Measurements from ENCODE around the gene CFAP74.
"Not testable (repeated sequence)": the region's sequence is repeated elsewhere in the genome, so short reads cannot be mapped to it uniquely, and the experiment has no call there.

The CFAP74 gene

DNA sequence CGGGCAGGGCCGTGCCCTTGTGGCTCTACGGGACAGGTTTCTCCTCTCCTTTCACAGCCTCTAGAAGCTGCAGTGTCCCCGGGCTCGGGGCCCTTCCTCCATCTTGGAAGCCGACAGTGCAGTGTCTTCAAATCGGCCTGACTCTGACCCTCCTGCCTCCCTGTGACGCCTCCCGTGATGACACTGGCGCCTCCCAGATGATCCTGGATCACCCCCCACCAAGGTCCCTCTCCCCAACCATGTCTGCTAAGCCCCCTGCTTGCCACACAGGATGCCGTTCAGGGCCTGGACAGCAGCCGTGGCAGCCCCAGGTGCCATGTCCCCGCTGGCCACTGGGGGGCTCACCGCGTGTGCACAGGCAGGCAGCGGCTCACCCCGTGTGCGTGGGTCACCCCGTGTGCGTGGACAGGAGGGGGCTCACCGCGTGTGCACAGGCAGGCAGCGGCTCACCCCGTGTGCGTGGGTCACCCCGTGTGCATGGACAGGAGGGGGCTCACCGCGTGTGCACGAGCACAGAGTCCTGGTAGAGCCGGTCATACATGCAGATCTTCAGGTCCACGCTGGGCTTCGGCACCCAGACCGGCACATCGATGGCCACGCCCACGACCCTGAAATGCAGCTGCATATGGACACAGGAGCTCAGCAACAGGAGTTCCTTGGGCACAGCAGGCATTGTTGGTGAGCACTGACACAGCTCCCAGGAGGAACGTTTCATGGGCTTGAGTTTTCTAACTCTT, 59.6 kb downstream of the CFAP74 start:
- peak; percentile 32 for DNase-seq

DNA sequence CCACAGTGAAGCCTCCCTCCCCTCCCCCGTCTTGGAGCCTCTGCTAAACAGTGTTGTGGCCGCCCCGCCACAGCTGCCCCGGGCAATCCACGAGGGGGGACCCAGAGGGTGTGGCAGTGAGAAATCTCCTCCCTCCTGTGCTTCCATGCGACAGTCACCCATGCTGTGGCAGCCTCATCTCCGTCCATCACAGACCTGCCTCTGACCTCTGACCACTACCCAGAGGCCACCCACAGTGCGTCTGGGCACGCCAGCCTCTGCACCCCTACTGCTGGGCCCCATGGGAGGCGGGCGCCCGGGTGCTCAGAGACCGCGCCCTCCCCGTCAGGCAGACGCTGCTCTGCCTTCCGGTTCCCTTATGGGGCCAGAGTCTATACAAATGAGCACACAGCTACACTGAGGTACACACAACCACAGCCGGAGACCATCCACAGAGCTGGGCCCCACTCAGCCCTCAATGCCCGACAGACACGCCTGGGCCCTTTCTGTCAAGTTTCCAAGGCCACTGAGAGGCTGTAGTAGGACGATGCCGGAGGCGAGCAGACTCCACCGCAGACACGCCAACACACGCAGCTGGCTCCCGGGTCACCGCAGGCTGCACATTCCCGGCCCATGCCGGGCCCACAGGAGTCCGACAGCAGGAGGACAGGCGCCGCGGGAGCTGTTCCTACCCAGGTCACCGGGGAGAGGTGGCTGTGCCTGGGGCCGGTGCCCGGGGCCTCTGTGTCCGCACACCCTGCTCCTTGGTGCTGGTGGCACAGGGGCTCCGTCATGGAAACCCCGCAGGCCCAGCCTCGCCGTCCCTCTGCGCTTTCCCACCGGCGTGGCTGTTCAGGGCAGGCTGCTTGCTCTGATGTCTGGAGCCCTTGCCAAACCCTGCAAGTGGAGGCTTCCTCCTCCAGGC, 60.6 kb downstream of the CFAP74 start:
- DNase-seq: no peak

DNA sequence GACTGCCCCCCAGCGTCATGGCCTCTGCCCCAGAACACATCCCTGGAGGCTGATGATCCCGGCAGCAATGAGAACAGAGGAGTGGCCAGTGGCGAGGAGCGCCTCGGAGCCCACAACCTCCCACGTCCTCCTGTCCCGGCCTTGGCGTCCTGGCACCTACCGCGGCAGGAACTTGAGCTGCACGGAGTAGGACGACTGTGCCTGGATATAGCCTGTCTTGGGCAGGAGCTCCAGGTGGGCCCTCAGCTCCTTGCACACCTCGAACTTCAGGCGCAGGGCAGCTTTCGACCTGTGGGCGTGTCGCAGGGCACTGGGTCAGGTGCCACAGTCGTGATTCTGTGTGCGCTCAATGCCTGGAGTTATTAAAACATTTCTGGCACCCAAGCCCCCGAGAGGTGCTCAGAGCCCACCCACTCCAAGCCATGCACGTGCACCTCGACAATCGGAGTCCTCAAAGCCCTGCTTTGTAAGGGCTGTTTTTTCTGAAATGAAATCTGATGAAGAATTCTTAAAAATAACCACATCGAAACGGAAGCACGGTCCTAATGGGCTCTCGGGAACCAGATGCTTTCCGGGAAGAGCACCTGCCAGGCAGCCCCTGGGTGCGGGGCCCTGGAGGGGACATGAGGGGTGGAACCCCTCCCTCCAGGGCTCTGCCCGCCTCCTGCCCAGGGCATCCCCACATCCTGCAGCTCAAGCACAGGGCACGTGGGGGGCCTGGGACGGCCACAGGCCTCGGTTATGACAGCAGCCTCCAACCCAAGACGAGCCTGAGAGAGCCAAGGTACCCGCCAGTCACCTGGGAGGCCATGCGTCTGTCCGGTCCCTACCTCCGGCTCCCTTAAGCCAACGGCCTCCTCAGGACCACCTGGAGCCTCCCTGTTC, 61.5 kb downstream of the CFAP74 start:
- DNase-seq: no peak

DNA sequence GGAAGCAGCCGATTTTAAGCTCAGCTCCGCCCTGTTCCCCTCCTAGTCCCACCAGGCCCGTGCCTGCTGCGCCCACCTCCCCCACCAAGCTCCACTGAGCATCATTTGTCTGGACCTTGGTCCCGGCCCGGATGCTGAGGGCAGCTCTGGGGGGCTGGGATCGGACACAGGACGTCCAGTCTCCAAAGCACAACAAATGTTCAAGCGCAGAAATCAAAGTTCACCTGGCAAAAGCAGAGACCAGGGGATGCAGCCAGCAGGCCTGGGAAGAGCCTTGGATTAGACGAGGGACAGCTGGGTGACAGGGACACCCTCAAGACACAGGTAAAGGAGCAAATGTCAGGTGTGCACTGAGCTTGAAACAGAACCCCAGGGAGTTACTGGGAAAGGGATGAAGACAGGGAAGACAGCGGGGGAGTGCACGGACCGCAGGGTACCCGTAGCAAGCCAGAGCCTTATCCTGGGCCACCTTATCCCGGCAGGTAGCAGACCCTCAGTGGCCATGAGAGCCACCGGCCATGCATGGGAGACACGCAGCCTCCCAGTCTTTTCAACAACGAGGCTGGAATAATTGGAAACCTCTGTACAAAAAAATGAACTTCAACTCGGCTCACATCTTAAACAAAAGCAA, 62.3 kb downstream of the CFAP74 start:
- no peak for DNase-seq

DNA sequence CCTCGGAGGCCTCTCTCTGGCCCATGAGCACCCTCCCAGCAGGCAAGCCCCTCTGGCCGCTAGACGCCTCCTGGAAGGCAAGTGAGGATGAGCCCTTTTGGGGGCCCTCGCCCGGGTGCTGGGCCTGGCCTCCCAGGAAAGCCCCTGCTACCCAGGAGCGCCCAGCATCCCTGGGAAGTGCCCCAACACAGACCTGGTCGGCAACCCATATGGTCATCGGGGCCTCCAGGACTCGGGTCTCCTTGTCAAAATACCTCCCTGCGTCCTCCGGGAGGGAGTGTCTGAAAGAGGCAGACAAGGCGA, 63.5 kb downstream of the CFAP74 start:
- DNase-seq: no peak

DNA sequence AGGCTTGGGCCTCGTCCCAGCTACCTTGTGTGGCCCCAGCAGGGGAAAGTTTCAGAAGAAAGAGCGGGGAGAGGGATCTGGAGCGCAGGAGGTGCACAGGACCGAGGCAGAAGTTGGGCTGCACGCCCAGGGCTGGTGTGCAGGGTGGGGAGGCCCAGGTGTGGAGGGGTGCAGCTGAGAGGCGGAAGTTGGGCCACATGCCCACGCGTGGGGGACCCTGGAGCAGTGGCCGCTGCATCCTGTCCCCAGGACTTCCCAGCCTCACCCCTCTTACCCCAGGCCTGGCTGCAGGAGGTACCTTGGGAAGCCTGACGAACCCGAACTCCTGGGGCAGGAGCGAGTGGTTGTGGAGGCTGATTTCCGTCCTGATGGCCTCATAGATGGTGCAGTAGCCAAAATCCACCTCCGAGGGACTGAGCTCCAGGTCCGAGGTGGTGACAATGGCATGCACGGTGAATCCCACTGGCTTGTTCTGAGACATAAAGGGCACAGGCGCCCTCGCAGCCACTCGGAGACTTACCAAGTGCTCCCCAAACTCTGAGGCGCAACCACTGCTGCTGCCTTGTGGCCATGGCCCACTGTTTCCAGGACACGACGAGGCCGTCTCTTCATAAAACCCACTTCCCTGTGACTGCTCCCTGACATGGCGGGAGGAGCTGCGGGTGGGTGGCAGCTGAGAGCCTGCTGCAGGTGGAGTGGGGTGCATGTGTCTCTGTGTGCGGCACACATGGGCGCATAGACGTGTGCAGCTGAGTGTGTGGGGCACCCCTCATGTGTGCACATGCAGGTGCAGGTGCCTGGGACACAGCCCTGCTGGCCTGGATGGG, 64.1 kb downstream of the CFAP74 start:
- DNase-seq: no peak

DNA sequence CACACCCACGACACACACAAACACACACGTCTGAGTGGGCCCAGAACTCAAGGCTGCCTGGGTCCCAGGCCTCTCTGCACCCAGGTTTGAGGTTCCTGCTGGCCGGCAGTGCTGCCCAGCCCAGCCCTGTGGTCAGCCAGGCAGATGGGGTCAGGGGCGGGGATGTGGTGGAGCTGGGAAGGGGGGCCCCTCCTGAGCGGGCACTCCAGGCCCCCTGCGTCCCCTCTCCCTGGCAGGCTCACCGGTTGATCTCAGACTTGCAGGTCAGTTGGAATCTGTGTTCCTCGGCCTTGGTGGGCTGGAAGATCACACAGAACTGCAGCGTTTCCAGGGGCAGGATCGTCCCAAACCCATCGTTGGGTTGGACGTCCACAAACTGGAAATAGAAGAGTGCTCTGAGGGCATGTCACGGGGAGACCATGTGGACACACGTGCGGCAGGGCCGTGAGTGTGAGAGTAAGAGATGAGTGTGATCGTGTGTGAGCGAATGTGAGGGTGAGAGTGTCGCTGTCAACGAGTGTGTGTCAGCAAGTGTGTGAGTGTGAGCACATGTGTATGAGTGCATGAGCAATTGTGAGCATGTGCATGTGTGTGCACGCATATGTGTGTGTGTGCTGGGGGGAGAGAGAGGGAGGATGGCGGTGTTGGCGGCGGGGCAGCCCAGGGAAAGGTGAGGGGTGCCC, 64.8 kb downstream of the CFAP74 start:
- no peak for DNase-seq

DNA sequence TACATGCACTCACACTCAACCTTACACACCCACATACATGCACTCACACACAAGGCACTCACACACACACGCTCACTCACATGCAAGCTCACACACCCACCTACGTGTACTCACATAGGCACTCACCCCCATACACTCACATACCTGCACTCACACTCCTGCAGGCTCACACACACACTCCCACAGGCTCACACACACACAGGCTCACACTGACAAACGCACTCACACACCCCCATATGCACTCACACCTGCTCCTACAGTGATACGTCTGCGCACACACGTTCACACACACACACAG, 65.4 kb downstream of the CFAP74 start:
- DNase-seq: no peak

DNA sequence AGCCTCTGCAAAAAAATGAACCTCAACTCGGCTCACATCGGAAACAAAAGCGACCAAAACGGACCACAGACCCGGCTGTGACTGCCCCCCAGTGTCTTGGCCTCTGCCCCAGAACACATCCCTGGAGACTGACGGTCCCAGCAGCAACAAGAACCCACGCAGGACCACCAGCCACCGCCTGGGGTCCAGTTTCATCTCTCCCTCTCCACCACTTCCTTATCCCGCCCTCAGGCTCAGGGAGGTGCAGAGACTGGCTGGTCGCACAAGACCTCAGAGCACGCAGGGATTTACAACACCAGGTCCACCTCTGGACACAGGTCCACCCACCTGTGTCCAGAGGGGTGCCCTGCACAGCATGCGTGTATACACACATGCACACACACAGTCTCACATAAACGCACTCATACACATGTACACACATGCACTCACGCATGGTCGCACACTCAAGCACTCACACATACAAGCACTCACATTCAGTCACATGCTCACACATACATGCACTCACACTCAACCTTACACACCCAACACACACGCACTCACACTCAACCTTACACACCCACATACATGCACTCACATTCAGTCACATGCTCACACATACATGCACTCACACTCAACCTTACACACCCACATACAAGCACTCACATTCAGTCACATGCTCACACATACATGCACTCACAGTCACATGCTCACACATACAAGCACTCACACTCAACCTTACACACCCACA, 65.9 kb downstream of the CFAP74 start:
- DNase-seq: no peak

DNA sequence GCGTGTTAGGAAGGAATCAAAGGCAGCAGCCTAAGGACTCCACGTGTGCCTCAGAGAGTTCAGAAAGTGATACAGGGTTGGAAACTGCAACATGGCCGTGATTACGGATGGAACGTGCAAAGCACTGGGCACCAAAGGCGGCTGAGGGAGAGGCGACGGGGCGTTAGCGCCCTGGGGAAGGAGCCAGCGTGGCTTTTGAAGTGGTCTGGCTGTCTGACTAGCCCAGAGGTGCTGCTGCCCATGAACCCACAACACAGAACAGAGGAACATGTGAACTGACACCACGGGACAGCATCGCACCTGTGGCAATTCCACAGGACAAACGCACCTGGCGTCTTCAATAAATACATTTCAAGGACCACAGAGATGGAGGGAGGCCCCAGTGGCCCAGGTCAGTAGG, 66.5 kb downstream of the CFAP74 start:
- no peak for DNase-seq

DNA sequence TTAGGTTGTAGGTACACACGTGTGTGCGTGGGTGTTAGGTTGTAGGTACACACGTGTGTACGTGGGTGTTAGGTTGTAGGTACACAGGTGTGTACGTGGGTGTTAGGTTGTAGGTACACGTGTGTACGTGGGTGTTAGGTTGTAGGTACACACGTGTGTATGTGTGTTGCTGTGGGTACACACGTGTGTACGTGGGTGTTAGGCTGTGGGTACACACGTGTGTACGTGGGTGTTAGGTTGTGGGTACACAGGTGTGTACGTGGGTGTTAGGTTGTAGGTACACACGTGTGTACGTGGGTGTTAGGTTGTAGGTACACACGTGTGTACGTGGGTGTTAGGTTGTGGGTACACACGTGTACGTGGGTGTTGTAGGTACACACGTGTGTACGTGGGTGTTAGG, 68.7 kb downstream of the CFAP74 start:
- not testable (repeated sequence) for DNase-seq

DNA sequence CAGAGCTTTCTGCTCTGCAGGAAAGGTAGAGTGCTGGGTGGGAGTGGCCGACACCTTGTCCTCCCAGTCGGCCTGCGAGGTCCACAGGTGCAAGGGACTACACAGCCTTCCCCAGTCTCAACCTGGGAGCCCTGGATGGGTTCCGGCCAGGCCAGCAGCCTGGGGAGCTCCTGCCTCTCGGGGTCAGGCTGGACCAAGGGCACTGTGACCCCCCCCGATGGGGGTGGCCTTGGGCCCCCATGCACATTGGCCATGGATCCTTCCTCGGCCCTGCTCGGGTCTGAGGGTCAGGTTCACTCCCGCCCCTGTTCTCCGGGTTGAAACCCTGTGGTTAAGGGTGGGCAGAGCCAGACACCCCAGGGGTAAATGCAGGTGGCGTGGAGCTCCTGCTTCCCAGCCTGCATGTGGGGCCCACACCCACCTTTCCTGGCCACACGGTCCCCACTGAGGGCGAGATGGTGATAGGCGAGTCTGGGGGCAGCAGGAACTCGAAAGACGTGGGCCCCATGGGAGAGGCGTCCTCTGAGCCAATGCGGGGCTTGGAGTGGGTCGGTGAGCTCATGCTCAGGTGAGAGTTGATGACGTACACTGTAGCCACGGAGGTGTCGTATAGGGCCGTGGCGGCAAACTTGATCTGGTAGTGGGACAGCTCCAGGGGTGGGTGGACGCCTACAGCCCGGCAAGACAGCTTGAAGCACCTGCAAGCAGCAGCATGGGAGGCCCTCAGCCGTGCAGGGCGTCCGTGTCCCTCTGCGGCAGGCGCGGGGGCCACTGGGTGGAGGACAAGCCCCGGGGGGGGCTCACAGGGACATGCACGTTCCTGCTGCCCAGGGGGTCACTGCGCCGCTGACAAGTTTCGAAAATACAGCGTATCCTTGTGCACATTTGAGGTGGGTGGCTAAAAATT, 73.7 kb downstream of the CFAP74 start:
- no peak for DNase-seq

DNA sequence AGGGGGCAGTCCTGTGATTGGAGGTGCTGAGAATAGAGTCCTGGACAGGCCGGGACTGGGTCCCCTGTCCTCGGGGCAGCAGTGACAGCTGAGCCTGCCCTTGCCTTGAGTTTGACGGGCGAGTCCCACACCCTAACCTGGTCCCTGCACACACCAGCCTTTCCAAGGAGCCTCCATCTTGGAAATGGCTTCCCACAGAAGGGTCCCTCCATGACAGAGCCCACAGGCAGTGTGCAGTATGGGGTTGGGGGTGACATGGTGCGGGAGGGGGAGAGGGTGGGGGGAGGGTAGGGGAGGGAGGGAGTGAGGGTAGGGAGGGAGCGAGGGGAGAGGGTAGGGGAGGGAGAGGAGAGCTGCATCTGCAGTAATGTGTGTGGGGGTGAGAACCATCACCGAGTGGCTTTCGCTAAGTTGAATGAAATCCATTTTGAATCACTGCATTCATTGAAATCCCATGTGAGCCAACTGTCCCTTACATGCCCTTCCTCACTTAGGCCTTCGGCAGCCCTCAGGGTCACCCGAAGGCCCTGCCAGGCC, 74.4 kb downstream of the CFAP74 start:
- no peak for DNase-seq

DNA sequence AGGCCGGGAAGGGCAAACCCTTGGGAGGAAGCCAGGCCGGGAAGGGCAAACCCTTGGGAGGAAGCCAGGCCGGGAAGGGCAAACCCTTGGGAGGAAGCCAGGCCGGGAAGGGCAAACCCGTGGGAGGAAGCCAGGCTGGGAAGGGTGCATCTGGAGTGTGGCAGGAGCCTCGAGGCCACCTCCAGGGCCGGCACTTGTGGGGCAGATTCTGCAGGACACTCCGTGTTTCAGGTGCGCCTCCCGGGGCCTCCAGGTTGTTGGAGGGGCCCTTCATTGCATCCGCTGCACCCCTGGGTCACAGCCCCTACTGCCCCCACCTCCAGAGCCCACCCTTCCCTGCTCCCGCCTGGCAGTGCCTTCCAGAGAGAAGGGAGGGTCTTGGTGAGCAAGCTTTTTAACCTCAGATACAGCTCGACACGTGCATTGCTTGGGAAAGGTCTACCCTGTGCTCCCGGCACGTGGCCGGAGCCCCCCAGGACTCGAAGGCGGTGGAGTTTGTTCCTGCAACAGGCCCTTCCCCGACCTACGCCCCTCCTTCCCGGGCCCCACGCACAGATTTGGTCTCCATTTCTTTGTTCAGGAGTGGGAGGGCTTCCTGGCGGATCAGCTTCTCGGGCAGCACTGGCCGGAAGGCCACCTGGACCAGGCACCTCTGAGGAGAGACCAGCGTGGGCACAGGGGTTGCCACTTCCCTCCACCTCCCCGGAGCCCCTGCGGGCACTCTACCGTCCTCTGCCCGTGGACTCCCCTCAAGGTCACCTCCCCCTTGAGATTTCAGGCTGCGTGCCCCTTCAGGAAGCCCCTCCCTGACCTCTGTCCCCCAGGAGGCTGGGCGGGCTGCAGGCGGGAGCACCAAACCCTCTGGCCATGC, 75.1 kb downstream of the CFAP74 start:
- DNase-seq: no peak

DNA sequence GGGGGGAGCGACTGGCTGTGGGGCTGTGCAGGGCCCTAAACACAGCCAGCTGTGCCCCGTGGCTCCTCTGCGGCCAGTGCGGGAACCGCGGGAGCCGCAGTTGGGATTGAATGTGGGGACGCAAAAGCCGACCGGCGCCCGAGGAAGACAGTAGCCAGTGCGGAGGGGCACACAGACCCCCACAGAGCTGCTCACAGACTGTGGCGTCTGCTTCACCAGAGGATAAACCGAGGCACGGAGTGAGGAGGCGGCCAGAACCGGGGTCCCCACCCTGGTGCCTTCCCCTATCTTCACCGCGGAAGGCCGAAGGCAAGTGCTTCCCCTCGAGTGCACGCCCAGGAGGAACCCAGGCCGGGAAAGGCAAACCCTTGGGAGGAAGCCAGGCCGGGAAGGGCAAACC, 75.8 kb downstream of the CFAP74 start:
- no peak for DNase-seq

DNA sequence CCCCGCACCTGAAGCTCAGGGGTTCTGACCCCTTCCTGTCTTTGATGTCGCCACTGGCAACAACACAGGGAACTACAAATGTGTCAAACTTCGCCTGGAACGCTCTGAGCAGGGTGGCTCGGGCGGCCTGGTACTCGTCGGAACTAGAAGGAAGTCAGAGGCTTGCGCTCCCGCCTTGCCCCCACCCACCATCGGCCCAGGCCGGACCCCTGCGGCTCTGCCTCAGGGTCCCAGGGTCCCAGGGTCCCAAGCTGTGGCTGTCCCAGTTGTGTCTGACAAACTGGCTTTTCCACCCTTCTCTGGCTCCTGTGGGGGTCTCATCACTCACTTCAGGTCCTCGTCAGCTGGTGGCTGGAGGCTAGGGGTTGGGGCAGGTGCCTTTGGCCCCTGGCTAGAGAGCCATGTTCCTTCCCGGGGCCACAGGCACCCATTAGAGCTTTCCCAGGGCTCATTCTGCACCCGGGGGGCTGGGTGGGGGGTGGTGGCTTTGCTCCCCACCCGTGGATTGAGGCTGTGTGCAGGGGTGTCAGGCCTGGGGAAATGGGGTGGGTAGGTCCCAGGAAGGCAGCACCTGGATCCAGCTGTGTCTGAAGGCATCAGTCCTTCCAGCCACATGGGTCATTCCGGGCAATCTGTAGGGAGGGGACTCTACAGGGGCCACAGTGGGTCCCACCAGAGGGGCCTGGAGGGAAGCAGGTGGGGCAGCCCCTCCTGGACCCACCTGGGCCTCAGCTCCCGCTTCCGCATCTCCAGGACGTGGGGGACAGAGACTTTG, 76.5 kb downstream of the CFAP74 start:
- no peak for DNase-seq

DNA sequence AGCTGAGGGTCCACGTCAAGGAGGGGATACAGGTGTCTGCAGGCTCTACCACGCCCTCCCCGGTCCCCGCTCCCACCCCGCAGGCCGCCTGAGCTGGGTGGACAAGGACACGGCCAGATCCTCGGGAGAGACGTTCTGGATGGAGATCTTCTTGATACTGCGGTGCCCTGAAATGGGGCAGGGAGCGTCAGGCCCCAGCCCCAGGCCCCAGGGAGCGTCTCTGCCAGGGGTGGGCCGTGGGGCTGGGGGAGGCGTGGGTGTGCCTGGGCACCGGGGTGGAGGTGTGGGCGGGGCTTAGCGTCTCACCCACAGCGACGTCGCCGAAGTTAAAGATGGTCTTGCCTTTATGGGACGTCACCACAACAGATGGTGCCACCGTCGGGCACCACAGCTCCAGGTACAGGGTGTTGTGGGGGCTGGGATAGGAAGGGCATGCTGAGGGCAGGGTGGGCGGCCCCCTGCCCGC, 77.2 kb downstream of the CFAP74 start:
- DNase-seq: no peak
